Endothelial cell of umbilical vein (primary cell): ENCODE data around the gene ZCCHC14. TPM values are rescaled to one million over a fixed set of nuclear protein-coding genes. Genes with fewer than 3 reads are reported as not detected.

Experiments
- BruUV-seq: library from RNA; stranded (reverse); fragments of 400-500 nt; replicated peaks from 2 replicates; lab custom pipeline; 2021; lab: Mats Ljungman, UMichigan
- CTCF ChIA-PET: fragments of 300-600, 350-600 bp; sonication (Branson Sonifier 250); formaldehyde crosslinking; loops from one replicate; lab custom pipeline; 2021; ENCODE audit warnings: antibody characterized with exemption, inconsistent platforms; lab: Charles Lee
- POLR2A ChIA-PET: fragments of 300-600, 350-600 bp; sonication (Branson Sonifier 250); formaldehyde crosslinking; loops from one replicate; lab custom pipeline; 2021; ENCODE audit warnings: antibody characterized with exemption, inconsistent platforms; lab: Charles Lee
- DNase-seq: peaks from one replicate; pipeline ENCODE4 v3.0.0-alpha.2; 2011; ENCODE audit warnings: low read depth, low spot score
- FAIRE-seq: peaks from 2 replicates; lab custom pipeline; 2011; peaks lifted over from hg19 to GRCh38; lab: Jason Lieb, UNC
- H2AFZ ChIP-seq: 2 replicates; pipeline ENCODE4 v1.6.0; 2012; ENCODE audit warnings: low read depth, low read length, control low read depth, inconsistent platforms
- H3K27ac ChIP-seq: 2 replicates; pipeline ENCODE4 v1.5.1; 2011; ENCODE audit warnings: low read depth, mild to moderate bottlenecking, control low read depth, low read length, moderate library complexity; ENCODE audit not compliant: insufficient read depth
- H3K27me3 ChIP-seq, 2 experiments: 2 replicates each; pipeline versions ENCODE4 v1.6.0 to v1.6.1; 2011; ENCODE audit warnings: low read length in 2 of 2, mixed read lengths in 1 of 2; ENCODE audit not compliant: control insufficient read depth in 2 of 2, insufficient read depth in 2 of 2
- H3K36me3 ChIP-seq, 2 experiments: 2 replicates in 1 of 2; 3 replicates in 1 of 2; pipeline ENCODE4 v1.5.1; 2011; ENCODE audit warnings: low read length in 2 of 2, mild to moderate bottlenecking in 1 of 2, moderate library complexity in 1 of 2; ENCODE audit not compliant: control insufficient read depth in 2 of 2, insufficient read depth in 2 of 2; ENCODE audit errors: extremely low read depth in 1 of 2
- H3K4me1 ChIP-seq: 3 replicates; pipeline ENCODE4 v1.5.1; 2011; ENCODE audit warnings: mild to moderate bottlenecking, low read length; ENCODE audit not compliant: control insufficient read depth, insufficient read depth; ENCODE audit errors: extremely low read depth
- H3K4me2 ChIP-seq: 2 replicates; pipeline ENCODE4 v1.6.1; 2011; ENCODE audit warnings: low read length, control low read depth, mixed read lengths; ENCODE audit not compliant: insufficient read depth
- H3K4me3 ChIP-seq, 3 experiments: fragments of 200-600 bp in 1 of 3; sonication (generic), shearing (Covaris generic) in 1 of 3; replicated peaks in 1 of 3; 2 replicates each; pipeline ENCODE4 v1.5.1; 2011 to 2016; ENCODE audit warnings: control low read depth in 3 of 3, low read length in 3 of 3, mild to moderate bottlenecking in 2 of 3, inconsistent platforms in 1 of 3, low read depth in 1 of 3, moderate library complexity in 1 of 3; ENCODE audit not compliant: insufficient read depth in 1 of 3
- H3K79me2 ChIP-seq: 2 replicates; pipeline ENCODE4 v1.6.0; 2012; ENCODE audit warnings: low read length, inconsistent platforms; ENCODE audit not compliant: control insufficient read depth, insufficient read depth
- H3K9ac ChIP-seq: replicated peaks from 2 replicates; pipeline ENCODE3; 2011; ENCODE audit warnings: low read length, control low read depth; ENCODE audit not compliant: insufficient read depth; ENCODE audit errors: extremely low read depth
- H3K9me1 ChIP-seq: replicated peaks from 3 replicates; pipeline ENCODE4 v1.6.0; 2011; ENCODE audit warnings: mild to moderate bottlenecking, low read length; ENCODE audit not compliant: control insufficient read depth, insufficient read depth; ENCODE audit errors: extremely low read depth
- H3K9me3 ChIP-seq: replicated peaks from 2 replicates; pipeline ENCODE4 v1.5.1; 2012; ENCODE audit warnings: low read length, inconsistent platforms; ENCODE audit not compliant: control insufficient read depth, insufficient read depth
- H4K20me1 ChIP-seq: replicated peaks from 2 replicates; pipeline ENCODE3; 2011; ENCODE audit warnings: mild to moderate bottlenecking, low read length; ENCODE audit not compliant: control insufficient read depth, insufficient read depth; ENCODE audit errors: extremely low read depth
- EZH2 ChIP-seq: IDR thresholded peaks from 2 replicates; pipeline ENCODE4 v1.6.1; 2012; ENCODE audit warnings: borderline replicate concordance, low read depth, mild to moderate bottlenecking, moderate library complexity, low read length, inconsistent platforms; ENCODE audit not compliant: severe bottlenecking
- FOS ChIP-seq: IDR thresholded peaks from 2 replicates; pipeline ENCODE4 v1.6.1; 2011; ENCODE audit warnings: mild to moderate bottlenecking, low read length, moderate library complexity, borderline replicate concordance; ENCODE audit not compliant: insufficient read depth
- GATA2 ChIP-seq: IDR thresholded peaks from 2 replicates; pipeline ENCODE4 v1.7.0; 2011; ENCODE audit warnings: low read depth, mild to moderate bottlenecking, moderate library complexity, mixed read lengths, low read length; ENCODE audit not compliant: insufficient read length, insufficient read depth
- JUN ChIP-seq: IDR thresholded peaks from 2 replicates; pipeline ENCODE4 v1.6.1; 2011; ENCODE audit warnings: borderline replicate concordance, low read depth; ENCODE audit not compliant: insufficient read length, insufficient read depth
- MYC ChIP-seq: IDR thresholded peaks from one replicate; pipeline ENCODE4 v1.6.1; 2011; ENCODE audit warnings: mild to moderate bottlenecking, low read depth, low read length
- POLR2A ChIP-seq: IDR thresholded peaks from 2 replicates; pipeline ENCODE4 v1.6.1; 2012; ENCODE audit warnings: low read depth, mild to moderate bottlenecking, control low read depth, low read length
- POLR2AphosphoS5 ChIP-seq: IDR thresholded peaks from 2 replicates; pipeline ENCODE4 v1.6.1; 2012; ENCODE audit warnings: low read depth, mild to moderate bottlenecking, control low read depth, low read length, moderate library complexity; ENCODE audit not compliant: insufficient read depth
- dilution Hi-C: fragments of 300-500 bp; cut with MboI; formaldehyde crosslinking; loops from one replicate; pipeline ENCODE4 v1.15.0; 2019; ENCODE audit warnings: low sequenced_read_pairs; ENCODE audit not compliant: extremely low pct_ligation_motif_present
- intact Hi-C: fragments of 100-400 bp; cut with micrococcal nuclease; formaldehyde crosslinking; loops from one replicate; pipeline ENCODE4 v1.10.0; 2022
- polyA plus RNA-seq, 4 experiments: library from polyadenylated mRNA; depleted of rRNA in 3 of 4; stranded (reverse) in 3 of 4; unstranded in 1 of 4; fragments of >200 nt; gene quantifications; 2 replicates each; pipeline versions ENCODE4 v1.2.1 to v1.2.3, GENCODE V29; 2011 to 2012; ENCODE audit warnings: missing spikeins in 1 of 4
- total RNA-seq: library from RNA; stranded (reverse); gene quantifications from 2 replicates; pipeline ENCODE4 v1.2.3, GENCODE V29; 2021
- TF ChIP-seq, protein P1 (sequence below), 2 donors: IDR thresholded peaks; 1 replicate in 1 of 2; 2 replicates in 1 of 2; pipeline ENCODE4 v1.5.1; 2011; ENCODE audit warnings: low read length in 2 of 2, mild to moderate bottlenecking in 2 of 2, moderate library complexity in 2 of 2, control low read depth in 1 of 2, inconsistent platforms in 1 of 2, low read depth in 1 of 2; ENCODE audit not compliant: insufficient read depth in 1 of 2; ENCODE audit errors: extremely low read depth in 1 of 2
- TF ChIP-seq, protein P2 (sequence below): IDR thresholded peaks from 2 replicates; pipeline ENCODE4 v1.6.1; 2011; ENCODE audit not compliant: insufficient read depth, insufficient read length

The ZCCHC14 gene
- total and polyA plus RNA-seq, 2 donors (not counting 3 experiments of a cell fraction or from before 2014, with no cell fraction given) = 9.5 to 30.9 TPM

- no peaks in the 10 kb centered on the region for H3K27me3 ChIP-seq
- peak; percentile 80 for DNase-seq
- no peaks in the 10 kb centered on the region for H4K20me1 ChIP-seq
- peaks cover 3% of the 10 kb centered on the region in 2 experiments for H3K36me3 ChIP-seq
- TF ChIP-seq POLR2A = no peak
- no peak for TF ChIP-seq GATA2
- TF ChIP-seq POLR2AphosphoS5 = peak; percentile 68
- TF ChIP-seq FOS = peak; percentile 88
- TF ChIP-seq JUN = peak; percentile 88
- dilution Hi-C loops (no loop called here), intact Hi-C loops (loop anchor here (1.0 to 5.0 kb wide), 2 partner anchors 22 to 41 kb away; no protein-coding TSS in a partner anchor)
- peak overlapping the region; percentile 70 for H3K9ac ChIP-seq
- no peak overlapping the region for H2AFZ ChIP-seq
- H3K4me3 ChIP-seq = no peak overlapping the region
- ChIA-PET CTCF (interaction anchor here (1.3 to 2.0 kb wide), 4 partner anchors 14 to 71 kb away, joined by 3 to 6 read pairs (median 4); no protein-coding TSS in a partner anchor), POLR2A (no interaction called here)
- H3K79me2 ChIP-seq = peaks cover 12% of the 10 kb centered on the region
- FAIRE-seq = peak; percentile 83
- BruUV-seq = TSS peak; percentile 66
- peak overlapping the region; percentile 35 for H3K4me2 ChIP-seq
- no peaks in the 10 kb centered on the region for H3K9me1 ChIP-seq
- H3K9me3 ChIP-seq = no peaks in the 10 kb centered on the region
- peak overlapping the region; percentile 92 for H3K27ac ChIP-seq
- peaks cover 34% of the 10 kb centered on the region for H3K4me1 ChIP-seq
These were observed 35.0 kb downstream of the ZCCHC14 start for GRCh38 chr16:87457709-87458423.

- Histone ChIP-seq H3K27me3 (no peaks in the 10 kb centered on the region), H3K9me1 (no peaks in the 10 kb centered on the region), H3K27ac (peak overlapping the region; percentile 92), H3K4me2 (peak overlapping the region; percentile 35), H4K20me1 (no peaks in the 10 kb centered on the region), H2AFZ (no peak overlapping the region), H3K79me2 (peaks cover 10% of the 10 kb centered on the region), H3K4me1 (peaks cover 34% of the 10 kb centered on the region), H3K9ac (peak overlapping the region; percentile 70), H3K36me3 (peaks cover 3% of the 10 kb centered on the region in 2 experiments), H3K4me3 (no peak overlapping the region), H3K9me3 (no peaks in the 10 kb centered on the region)
- FAIRE-seq (peak; percentile 28), DNase-seq (no peak)
- dilution Hi-C loops = no loop called here
- CTCF ChIA-PET = interaction anchor here (1.3 to 2.0 kb wide), 4 partner anchors 13 to 72 kb away, joined by 3 to 6 read pairs (median 4); no protein-coding TSS in a partner anchor
- TF ChIP-seq GATA2 (no peak), POLR2A (no peak), POLR2AphosphoS5 (no peak), MYC (no peak), JUN (no peak), EZH2 (no peak), FOS (no peak)
- TF ChIP-seq, protein P1, sequence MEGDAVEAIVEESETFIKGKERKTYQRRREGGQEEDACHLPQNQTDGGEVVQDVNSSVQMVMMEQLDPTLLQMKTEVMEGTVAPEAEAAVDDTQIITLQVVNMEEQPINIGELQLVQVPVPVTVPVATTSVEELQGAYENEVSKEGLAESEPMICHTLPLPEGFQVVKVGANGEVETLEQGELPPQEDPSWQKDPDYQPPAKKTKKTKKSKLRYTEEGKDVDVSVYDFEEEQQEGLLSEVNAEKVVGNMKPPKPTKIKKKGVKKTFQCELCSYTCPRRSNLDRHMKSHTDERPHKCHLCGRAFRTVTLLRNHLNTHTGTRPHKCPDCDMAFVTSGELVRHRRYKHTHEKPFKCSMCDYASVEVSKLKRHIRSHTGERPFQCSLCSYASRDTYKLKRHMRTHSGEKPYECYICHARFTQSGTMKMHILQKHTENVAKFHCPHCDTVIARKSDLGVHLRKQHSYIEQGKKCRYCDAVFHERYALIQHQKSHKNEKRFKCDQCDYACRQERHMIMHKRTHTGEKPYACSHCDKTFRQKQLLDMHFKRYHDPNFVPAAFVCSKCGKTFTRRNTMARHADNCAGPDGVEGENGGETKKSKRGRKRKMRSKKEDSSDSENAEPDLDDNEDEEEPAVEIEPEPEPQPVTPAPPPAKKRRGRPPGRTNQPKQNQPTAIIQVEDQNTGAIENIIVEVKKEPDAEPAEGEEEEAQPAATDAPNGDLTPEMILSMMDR (IDR thresholded peaks at IDR 0.05; ENCODE audit: extremely low read depth in 1 of 2, insufficient read depth in 1 of 2, low read depth in 1 of 2, low read length in 2 of 2) = no peak
- TF ChIP-seq, protein P2, sequence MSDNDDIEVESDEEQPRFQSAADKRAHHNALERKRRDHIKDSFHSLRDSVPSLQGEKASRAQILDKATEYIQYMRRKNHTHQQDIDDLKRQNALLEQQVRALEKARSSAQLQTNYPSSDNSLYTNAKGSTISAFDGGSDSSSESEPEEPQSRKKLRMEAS = no peak
- POLR2A ChIA-PET = no interaction called here
- intact Hi-C loops = loop anchor here (1.0 to 5.0 kb wide), 2 partner anchors 21 to 40 kb away; no protein-coding TSS in a partner anchor
- BruUV-seq = TSS peak; percentile 55
These were observed 35.7 kb downstream of the ZCCHC14 start for GRCh38 chr16:87457061-87457611.
